BJ (cell line): Measurements from ENCODE around the gene USF2. TPM values are rescaled to one million over a fixed set of nuclear protein-coding genes. Genes with fewer than 3 reads are reported as not detected.

Experiments used
- CTCF ChIA-PET: fragments of 350-600 bp; formaldehyde crosslinking; extraction: SDS; loops from one replicate; lab custom pipeline; 2021; ENCODE audit warnings: antibody characterized with exemption, inconsistent platforms; lab: Yijun Ruan, JAX
- POLR2A ChIA-PET: fragments of 300-600 bp; sonication (Branson Sonifier 250); formaldehyde crosslinking; extraction: SDS; loops from one replicate; lab custom pipeline; 2021; ENCODE audit warnings: antibody characterized with exemption; lab: Charles Lee
- DNase-seq: peaks from one replicate; pipeline ENCODE4 v3.0.0-alpha.2; 2011; ENCODE audit warnings: low read depth
- H3K27me3 ChIP-seq: 2 replicates; pipeline ENCODE4 v1.6.0; 2011; ENCODE audit warnings: low read length; ENCODE audit not compliant: control insufficient read depth, insufficient read depth
- H3K36me3 ChIP-seq: 2 replicates; pipeline ENCODE4 v1.5.1; 2011; ENCODE audit warnings: low read length; ENCODE audit not compliant: control insufficient read depth, insufficient read depth
- H3K4me3 ChIP-seq: 2 replicates; pipeline ENCODE4 v1.5.1; 2011; ENCODE audit warnings: low read depth, mild to moderate bottlenecking, control low read depth, low read length
- polyA plus RNA-seq: library from polyadenylated mRNA; depleted of rRNA; stranded (reverse); fragments of >200 nt; gene quantifications from 2 replicates; pipeline ENCODE4 v1.2.3, GENCODE V29; 2011
- TF ChIP-seq, protein P1 (sequence below): IDR thresholded peaks from 2 replicates; pipeline ENCODE4 v1.5.1; 2011; ENCODE audit warnings: low read depth, mild to moderate bottlenecking, control low read depth, inconsistent platforms, low read length, moderate library complexity; ENCODE audit not compliant: insufficient read depth

Gene USF2
- polyA plus RNA-seq, 1 experiment: 80.3 TPM

DNA sequence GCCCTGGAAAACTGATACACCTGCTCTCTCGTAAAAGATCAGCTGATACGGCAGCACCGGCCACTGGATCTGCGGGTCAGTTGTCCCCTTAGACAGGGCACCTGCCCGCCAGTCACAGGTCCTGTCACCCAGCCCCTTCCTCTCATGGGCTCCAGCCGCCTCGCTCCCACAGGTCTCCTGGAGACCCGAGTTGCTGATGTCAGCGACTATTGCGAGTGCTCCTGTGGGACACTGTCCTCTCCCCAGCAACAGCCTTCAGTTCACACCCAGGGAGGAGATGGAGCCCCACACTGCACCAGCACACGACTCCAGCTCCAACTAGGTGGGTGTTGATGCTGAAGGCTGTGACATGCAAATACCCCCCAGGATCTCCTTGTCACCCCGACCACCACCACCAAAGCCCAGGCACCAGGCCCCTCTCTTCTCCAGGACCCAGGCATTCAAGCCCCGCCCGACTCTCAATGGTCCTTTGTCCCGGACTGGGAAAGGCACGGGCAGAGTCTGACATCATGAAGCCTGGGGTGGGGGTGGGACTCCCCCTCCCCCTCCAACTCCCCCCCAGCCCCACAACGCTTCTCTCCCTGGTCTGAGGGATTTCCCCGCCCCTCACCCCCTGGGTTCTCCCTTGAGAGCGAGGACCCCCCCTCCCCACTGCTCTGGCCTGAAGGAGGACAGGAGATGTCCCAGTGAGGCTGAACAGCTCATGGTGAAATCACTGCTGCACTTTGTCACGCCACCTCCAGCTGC, 21.8 kb downstream of the USF2 start:
- no peak for DNase-seq
- no peak overlapping the region for H3K4me3 ChIP-seq
- ChIA-PET POLR2A (no interaction called here), CTCF (no interaction called here)
- H3K27me3 ChIP-seq: peaks cover 15% of the 10 kb centered on the region
- H3K36me3 ChIP-seq: no peaks in the 10 kb centered on the region
- TF ChIP-seq, protein P1, sequence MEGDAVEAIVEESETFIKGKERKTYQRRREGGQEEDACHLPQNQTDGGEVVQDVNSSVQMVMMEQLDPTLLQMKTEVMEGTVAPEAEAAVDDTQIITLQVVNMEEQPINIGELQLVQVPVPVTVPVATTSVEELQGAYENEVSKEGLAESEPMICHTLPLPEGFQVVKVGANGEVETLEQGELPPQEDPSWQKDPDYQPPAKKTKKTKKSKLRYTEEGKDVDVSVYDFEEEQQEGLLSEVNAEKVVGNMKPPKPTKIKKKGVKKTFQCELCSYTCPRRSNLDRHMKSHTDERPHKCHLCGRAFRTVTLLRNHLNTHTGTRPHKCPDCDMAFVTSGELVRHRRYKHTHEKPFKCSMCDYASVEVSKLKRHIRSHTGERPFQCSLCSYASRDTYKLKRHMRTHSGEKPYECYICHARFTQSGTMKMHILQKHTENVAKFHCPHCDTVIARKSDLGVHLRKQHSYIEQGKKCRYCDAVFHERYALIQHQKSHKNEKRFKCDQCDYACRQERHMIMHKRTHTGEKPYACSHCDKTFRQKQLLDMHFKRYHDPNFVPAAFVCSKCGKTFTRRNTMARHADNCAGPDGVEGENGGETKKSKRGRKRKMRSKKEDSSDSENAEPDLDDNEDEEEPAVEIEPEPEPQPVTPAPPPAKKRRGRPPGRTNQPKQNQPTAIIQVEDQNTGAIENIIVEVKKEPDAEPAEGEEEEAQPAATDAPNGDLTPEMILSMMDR: no peak

DNA sequence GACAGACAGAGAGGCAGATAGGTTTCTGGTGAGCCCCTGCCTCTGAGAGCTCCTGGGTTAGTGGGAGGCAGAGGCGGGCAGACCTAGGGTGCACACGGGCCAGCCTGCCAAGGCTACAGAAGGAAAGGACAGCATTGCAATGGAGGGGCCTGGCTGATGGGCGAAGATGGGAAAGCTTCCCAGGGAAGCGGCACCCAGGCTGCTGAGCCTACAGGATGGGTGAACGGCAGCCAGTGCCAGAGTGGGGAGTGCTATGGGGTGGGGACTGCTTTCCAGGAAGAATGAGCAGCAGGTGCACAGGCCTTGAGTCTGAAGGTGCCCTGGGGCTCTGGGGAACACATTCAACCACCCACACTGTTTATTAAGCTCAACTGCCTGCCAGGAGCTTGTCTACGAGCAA, 22.5 kb downstream of the USF2 start:
- Histone ChIP-seq H3K27me3 (peaks cover 15% of the 10 kb centered on the region), H3K36me3 (no peaks in the 10 kb centered on the region), H3K4me3 (no peak overlapping the region)
- DNase-seq: no peak
- TF ChIP-seq, protein P1: no peak
- ChIA-PET CTCF (interaction anchor here (0.9 kb wide), 1 partner anchor 20 kb away, joined by 4 read pairs; no protein-coding TSS in a partner anchor), POLR2A (no interaction called here)

DNA sequence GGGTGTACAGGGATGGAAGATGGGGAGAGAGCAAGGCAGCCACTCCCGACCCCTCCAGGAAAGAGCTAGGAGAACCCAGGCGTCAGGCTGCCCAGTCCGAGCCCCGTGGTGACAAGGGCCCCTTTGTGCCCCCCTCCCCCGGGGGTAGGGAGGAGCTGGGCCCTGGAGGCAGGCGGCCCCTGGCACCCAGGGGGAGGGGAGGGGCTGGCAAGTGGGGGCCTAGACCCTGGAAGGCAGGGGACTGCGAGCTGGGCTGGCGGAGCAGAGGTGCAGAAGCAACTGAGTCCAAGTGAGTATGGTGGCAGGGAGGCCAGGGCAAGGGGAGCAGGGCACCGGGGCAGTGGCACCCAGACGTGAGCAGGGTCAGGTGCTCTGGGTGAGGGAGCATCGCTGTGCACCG, 23.2 kb downstream of the USF2 start, which contains the start of gene MAG:
Gene MAG (plus strand): TSS at position 246 of the 400 bp plus-strand sequence. CDS start 3,248 bp downstream, outside the sequence.
- Histone ChIP-seq H3K4me3 (no peak within 1 kb of the TSS), H3K36me3 (no peaks in the 10 kb centered on the region), H3K27me3 (peaks cover 15% of the 10 kb centered on the region)
- CTCF ChIA-PET: interaction anchor here (0.9 kb wide), 1 partner anchor 19 kb away, joined by 4 read pairs; no protein-coding TSS in a partner anchor
- POLR2A ChIA-PET: no interaction called here
- TF ChIP-seq, protein P1: no peak
- no peak for DNase-seq

DNA sequence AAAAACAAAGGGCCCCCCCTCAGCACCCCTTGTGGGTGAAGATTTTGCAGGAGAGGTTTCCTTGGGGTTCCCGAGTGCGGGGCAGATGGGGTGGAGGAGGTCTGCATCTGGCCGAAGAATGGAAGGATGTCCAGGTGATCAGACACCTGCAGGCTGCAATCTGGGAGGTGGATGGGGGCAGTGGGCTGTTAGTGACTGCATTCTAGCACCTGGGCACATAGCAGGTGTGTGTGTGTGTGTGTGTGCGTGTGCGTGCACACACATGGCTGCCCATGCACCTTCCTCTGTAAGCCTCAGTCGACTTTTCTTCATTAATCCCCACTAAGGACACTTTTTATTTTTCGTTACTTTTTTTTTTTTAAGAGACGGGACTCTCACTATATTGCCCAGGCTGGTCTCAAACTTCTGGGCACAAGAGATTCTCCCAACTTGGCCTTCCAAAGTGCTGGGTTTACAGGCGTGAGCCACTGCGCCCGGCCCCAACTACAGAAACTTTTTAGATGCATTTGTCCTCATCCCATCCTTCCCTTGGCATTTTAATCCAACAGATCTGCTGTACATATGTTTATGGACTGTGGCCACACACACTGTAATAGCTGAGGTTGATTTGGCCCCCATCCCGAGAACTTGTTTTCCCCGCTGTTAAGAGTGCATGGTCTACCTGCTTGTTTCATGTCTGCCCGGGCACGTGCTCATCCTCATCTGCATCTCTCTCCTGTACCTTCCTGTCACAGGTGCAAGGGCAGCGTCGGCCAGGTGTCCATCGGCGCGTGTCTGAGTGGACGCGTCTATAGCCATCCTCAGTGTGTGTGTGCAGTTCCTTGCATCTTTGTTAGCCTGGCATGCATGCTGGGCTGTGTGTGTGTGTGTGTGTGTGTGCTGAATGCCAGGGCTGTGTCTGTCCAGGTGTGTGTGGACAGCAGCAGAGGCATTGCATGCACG, 23.9 kb downstream of the USF2 start:
- ChIA-PET POLR2A (no interaction called here), CTCF (no interaction called here)
- no peak for DNase-seq
- Histone ChIP-seq H3K27me3 (peaks cover 15% of the 10 kb centered on the region), H3K36me3 (no peaks in the 10 kb centered on the region), H3K4me3 (no peak overlapping the region)
- TF ChIP-seq, protein P1: no peak

DNA sequence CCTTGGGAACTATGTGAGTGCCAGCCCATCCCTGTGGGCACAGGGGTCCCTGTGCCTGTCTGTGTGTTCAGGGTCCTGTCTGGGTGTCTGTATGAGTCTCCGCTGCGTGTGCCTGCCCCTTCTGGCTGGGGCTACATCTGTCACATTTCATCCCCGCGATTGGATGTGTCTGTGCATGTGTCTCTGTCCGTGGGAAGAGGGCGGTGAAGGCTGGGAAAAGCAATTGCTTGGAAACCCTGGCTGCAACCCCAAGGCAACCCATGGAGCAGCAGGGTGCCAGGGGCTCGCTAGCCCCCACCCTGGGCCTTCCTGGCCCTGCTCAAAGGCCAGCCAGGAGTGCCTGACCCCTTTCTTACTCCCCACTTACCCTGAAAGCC, 24.6 kb downstream of the USF2 start:
- H3K36me3 ChIP-seq: no peaks in the 10 kb centered on the region
- DNase-seq: no peak
- ChIA-PET CTCF (no interaction called here), POLR2A (no interaction called here)
- TF ChIP-seq, protein P1: no peak
- H3K27me3 ChIP-seq: peaks cover 15% of the 10 kb centered on the region
- H3K4me3 ChIP-seq: no peak overlapping the region
